Neuronal stem cell (in vitro differentiated cells): Measurements from ENCODE around the gene TBC1D22B.

Experiments used
- DNase-seq: peaks from one replicate; pipeline ENCODE4 v3.0.0-alpha.2; 2013; ENCODE audit warnings: low spot score
- H2AFZ ChIP-seq: one replicate; pipeline ENCODE4 v1.6.1; 2013; ENCODE audit warnings: mild to moderate bottlenecking, low read length, inconsistent platforms
- H2AK5ac ChIP-seq: 2 replicates; pipeline ENCODE4 v1.6.1; 2013; ENCODE audit warnings: low read depth, mild to moderate bottlenecking, inconsistent platforms, low read length, moderate library complexity, mixed read lengths
- H2BK120ac ChIP-seq: 2 replicates; pipeline ENCODE4 v1.6.1; 2013; ENCODE audit warnings: low read depth, mild to moderate bottlenecking, inconsistent platforms, low read length, moderate library complexity, mixed read lengths
- H2BK12ac ChIP-seq: one replicate; pipeline ENCODE4 v1.6.1; 2013; ENCODE audit warnings: low read length, inconsistent platforms
- H2BK15ac ChIP-seq: 2 replicates; pipeline ENCODE4 v1.6.1; 2013; ENCODE audit warnings: mild to moderate bottlenecking, low read length, inconsistent platforms, mixed read lengths
- H2BK5ac ChIP-seq: one replicate; pipeline ENCODE4 v1.6.1; 2013; ENCODE audit warnings: inconsistent platforms, mild to moderate bottlenecking, low read length, moderate library complexity
- H3K14ac ChIP-seq: one replicate; pipeline ENCODE4 v1.6.1; 2013; ENCODE audit warnings: low read length, inconsistent platforms
- H3K18ac ChIP-seq: 2 replicates; pipeline ENCODE4 v1.6.1; 2013; ENCODE audit warnings: low read length, inconsistent platforms
- H3K23ac ChIP-seq: 2 replicates; pipeline ENCODE4 v1.6.1; 2013; ENCODE audit warnings: low read depth, mild to moderate bottlenecking, mixed read lengths, low read length, inconsistent platforms; ENCODE audit not compliant: poor library complexity
- H3K27ac ChIP-seq: replicated peaks from 3 replicates; pipeline ENCODE4 v1.5.1; 2013; ENCODE audit warnings: low read length, inconsistent platforms
- H3K27me3 ChIP-seq, 3 experiments: 2 replicates each; pipeline ENCODE4 v1.6.1; 2013; ENCODE audit warnings: low read length in 3 of 3, mild to moderate bottlenecking in 2 of 3, inconsistent platforms in 1 of 3, low read depth in 1 of 3, mixed read lengths in 1 of 3, moderate library complexity in 1 of 3; ENCODE audit not compliant: control insufficient read depth in 3 of 3, insufficient read depth in 3 of 3
- H3K36me3 ChIP-seq, 2 donors: replicated peaks in 1 of 2; 2 replicates each; pipeline ENCODE4 v1.6.1; 2013; ENCODE audit warnings: low read length in 2 of 2; ENCODE audit not compliant: control insufficient read depth in 2 of 2, insufficient read depth in 2 of 2
- H3K4ac ChIP-seq: 2 replicates; pipeline ENCODE4 v1.6.1; 2013; ENCODE audit warnings: inconsistent platforms, mild to moderate bottlenecking, low read length, moderate library complexity
- H3K4me1 ChIP-seq, 2 donors: 1 replicate in 1 of 2; 2 replicates in 1 of 2; pipeline ENCODE4 v1.6.1; 2013; ENCODE audit warnings: low read length in 2 of 2, low read depth in 1 of 2; ENCODE audit not compliant: control insufficient read depth in 2 of 2, insufficient read depth in 1 of 2
- H3K4me2 ChIP-seq: one replicate; pipeline ENCODE4 v1.6.1; 2013; ENCODE audit warnings: mild to moderate bottlenecking, low read length, inconsistent platforms; ENCODE audit not compliant: insufficient read depth, poor library complexity, severe bottlenecking
- H3K4me3 ChIP-seq, 2 donors: 2 replicates each; pipeline ENCODE4 v1.5.1; 2013; ENCODE audit warnings: low read length in 2 of 2, mild to moderate bottlenecking in 2 of 2, inconsistent platforms in 1 of 2, moderate library complexity in 1 of 2
- H3K79me1 ChIP-seq: one replicate; pipeline ENCODE4 v1.6.1; 2013; ENCODE audit warnings: low read depth, mild to moderate bottlenecking, inconsistent platforms, low read length, moderate library complexity
- H3K9ac ChIP-seq: one replicate; pipeline ENCODE4 v1.6.1; 2013; ENCODE audit warnings: mild to moderate bottlenecking, low read depth, low read length, inconsistent platforms; ENCODE audit not compliant: poor library complexity
- H3K9me3 ChIP-seq, 2 donors: replicated peaks in 1 of 2; 2 replicates each; pipeline versions ENCODE3 to v1.6.1; 2013; ENCODE audit warnings: low read length in 2 of 2, mild to moderate bottlenecking in 2 of 2, inconsistent platforms in 1 of 2, low read depth in 1 of 2, mixed read lengths in 1 of 2, moderate library complexity in 1 of 2; ENCODE audit not compliant: control insufficient read depth in 2 of 2, insufficient read depth in 1 of 2
- H4K8ac ChIP-seq: one replicate; pipeline ENCODE4 v1.6.1; 2013; ENCODE audit warnings: low read depth, mild to moderate bottlenecking, inconsistent platforms, low read length, moderate library complexity
- H4K91ac ChIP-seq: one replicate; pipeline ENCODE4 v1.6.1; 2013; ENCODE audit warnings: low read length, low read depth, mild to moderate bottlenecking, inconsistent platforms; ENCODE audit not compliant: poor library complexity
- WGBS, 2 donors: extraction: QIAGEN DNeasy Blood & Tissue Kit; methylation state at CpG; one replicate each; pipeline ENCODE4 v1.1.7; 2013; ENCODE audit warnings: missing lambda C conversion rate in 2 of 2, mixed read lengths in 1 of 2; ENCODE audit not compliant: insufficient read length in 2 of 2, insufficient replicate concordance in 1 of 2; ENCODE audit errors: extremely low coverage in 2 of 2; 5-methylcytosine and 5-hydroxymethylcytosine counted together

The TBC1D22B gene

DNA sequence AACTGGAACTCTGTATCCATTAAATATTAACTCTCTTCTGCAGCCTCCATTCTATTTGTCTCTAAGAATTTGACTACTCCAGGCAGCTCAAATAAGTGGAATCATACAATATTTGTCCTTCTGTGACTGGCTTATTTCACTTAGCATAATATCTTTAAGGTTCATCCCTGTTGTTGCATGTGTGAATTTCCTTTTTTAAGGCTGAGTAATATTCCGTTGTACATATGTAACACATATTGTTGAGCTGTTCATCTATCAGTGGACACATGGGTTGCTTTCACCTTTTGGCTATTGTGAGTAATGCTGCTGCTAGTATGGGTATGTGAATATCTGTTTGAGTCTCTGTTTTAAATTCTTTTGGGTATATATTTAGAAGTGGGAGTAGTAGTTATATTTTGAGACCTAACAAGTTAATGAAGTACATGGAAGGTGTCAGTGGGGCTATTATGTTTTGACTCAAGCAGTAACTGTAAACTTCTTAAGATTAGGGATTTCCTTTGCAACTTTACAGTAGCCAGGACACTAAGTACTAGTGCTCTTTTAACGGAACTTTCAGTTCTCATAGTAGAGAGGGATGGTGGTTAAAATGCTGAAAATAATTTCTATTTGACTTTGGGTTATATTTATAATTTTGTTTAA, 30.1 kb downstream of the TBC1D22B start:
- Histone ChIP-seq H3K23ac (no peak overlapping the region), H3K18ac (no peak overlapping the region), H3K9ac (no peak overlapping the region), H3K14ac (no peak overlapping the region), H3K9me3 (no peaks in the 10 kb centered on the region), H3K4me1 (no peaks in the 10 kb centered on the region), H2BK15ac (no peak overlapping the region), H4K8ac (no peak overlapping the region), H2AK5ac (no peak overlapping the region), H3K27me3 (no peaks in the 10 kb centered on the region), H2BK12ac (no peak overlapping the region), H2BK5ac (no peak overlapping the region), H3K36me3 (peaks cover 24 to 81% of the 10 kb centered on the region in 2 donors), H2BK120ac (no peak overlapping the region), H3K4me2 (no peak overlapping the region), H3K27ac (no peak overlapping the region), H2AFZ (no peak overlapping the region), H4K91ac (no peak overlapping the region), H3K4me3 (no peak overlapping the region), H3K79me1 (no peaks in the 10 kb centered on the region), H3K4ac (no peak overlapping the region)
- WGBS, 2 donors: no CpG with 5 or more reads among the region's 2 CpGs
- no peak for DNase-seq

DNA sequence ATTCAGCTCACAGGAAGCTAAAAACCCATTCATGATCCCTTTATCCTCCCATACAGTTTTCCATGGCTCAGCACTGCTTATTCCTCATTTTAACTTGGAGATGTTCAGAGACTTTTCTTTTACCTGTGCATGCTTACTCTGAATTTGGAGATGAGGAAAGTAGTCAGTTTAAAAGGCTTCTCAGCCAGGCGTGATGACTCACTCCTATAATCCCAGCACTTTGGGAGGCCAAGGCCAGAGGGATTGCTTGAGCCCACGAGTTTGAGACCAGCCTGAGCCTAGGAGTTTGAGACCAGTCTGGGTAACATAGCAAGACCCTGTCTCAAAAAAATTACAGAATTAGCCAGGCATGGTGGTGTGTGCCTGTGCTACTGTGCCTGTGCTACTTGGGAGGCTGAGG, 30.7 kb downstream of the TBC1D22B start:
- Histone ChIP-seq H3K27me3 (no peaks in the 10 kb centered on the region), H4K8ac (no peak overlapping the region), H2BK120ac (no peak overlapping the region), H2BK5ac (no peak overlapping the region), H3K9me3 (no peaks in the 10 kb centered on the region), H2BK15ac (no peak overlapping the region), H3K23ac (no peak overlapping the region), H2AK5ac (no peak overlapping the region), H3K4ac (no peak overlapping the region), H3K4me3 (no peak overlapping the region), H4K91ac (no peak overlapping the region), H3K9ac (no peak overlapping the region), H3K14ac (no peak overlapping the region), H3K4me2 (no peak overlapping the region), H3K4me1 (no peaks in the 10 kb centered on the region), H3K79me1 (no peaks in the 10 kb centered on the region), H2AFZ (no peak overlapping the region), H3K27ac (no peak overlapping the region), H3K36me3 (peaks cover 20 to 78% of the 10 kb centered on the region in 2 donors), H3K18ac (no peak overlapping the region), H2BK12ac (no peak overlapping the region)
- DNase-seq: no peak
- no CpG with 5 or more reads among the region's 2 CpGs for WGBS, 2 donors

DNA sequence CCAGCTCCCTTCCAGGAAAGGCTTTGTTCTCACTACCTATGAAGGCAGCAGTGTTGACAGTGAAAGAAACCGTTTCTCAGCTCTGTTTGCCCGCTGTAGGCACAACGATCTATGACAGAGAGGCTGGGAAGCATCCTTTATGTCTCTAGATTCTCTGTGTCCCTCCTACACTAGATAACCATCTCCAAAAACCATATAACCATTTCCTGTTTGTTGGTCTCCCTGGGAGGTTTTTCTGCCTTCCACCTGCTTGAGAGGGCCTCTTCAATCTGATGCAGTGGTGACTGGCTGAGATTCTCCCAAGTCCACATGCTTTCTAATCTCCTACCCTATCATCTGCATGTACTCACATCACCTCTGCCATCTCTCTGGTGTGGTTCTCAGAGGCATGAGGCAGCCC, 32.4 kb downstream of the TBC1D22B start:
- H2BK12ac ChIP-seq: no peak overlapping the region
- no peak overlapping the region for H3K4me2 ChIP-seq
- no peak overlapping the region for H4K91ac ChIP-seq
- H3K36me3 ChIP-seq: peaks cover 12 to 77% of the 10 kb centered on the region in 2 donors
- H3K9me3 ChIP-seq: peaks cover 0 to 4% of the 10 kb centered on the region in 2 donors
- no peak overlapping the region for H2BK15ac ChIP-seq
- H3K4ac ChIP-seq: no peak overlapping the region
- no peaks in the 10 kb centered on the region for H3K4me1 ChIP-seq
- no peak overlapping the region for H3K4me3 ChIP-seq
- H2BK120ac ChIP-seq: no peak overlapping the region
- no peak for DNase-seq
- H3K14ac ChIP-seq: no peak overlapping the region
- H3K79me1 ChIP-seq: no peaks in the 10 kb centered on the region
- no peak overlapping the region for H4K8ac ChIP-seq
- H2AK5ac ChIP-seq: no peak overlapping the region
- H3K18ac ChIP-seq: no peak overlapping the region
- H3K27me3 ChIP-seq: no peaks in the 10 kb centered on the region
- H3K23ac ChIP-seq: no peak overlapping the region
- H3K27ac ChIP-seq: no peak overlapping the region
- H3K9ac ChIP-seq: no peak overlapping the region
- no CpG with 5 or more reads among the region's 3 CpGs for WGBS, 2 donors
- H2AFZ ChIP-seq: no peak overlapping the region
- no peak overlapping the region for H2BK5ac ChIP-seq

DNA sequence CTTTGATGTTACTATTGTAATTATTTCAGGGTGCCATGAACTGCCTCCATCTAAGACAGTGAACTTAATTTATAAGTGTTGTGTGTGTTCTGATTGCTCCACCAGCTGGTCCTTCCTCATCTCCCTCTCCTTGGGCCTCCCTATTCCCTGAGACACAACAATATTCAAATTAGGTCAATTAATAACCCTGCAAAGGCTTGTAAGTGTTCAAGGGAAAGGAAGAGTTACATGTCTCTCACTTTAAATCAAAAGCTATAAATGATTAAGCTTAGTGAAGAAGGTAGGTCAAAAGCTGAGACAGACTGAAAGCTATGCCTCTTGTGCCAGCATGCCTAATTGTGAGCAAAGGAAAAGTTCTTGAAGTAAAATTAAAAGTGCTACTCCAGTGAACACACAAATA, 35.9 kb downstream of the TBC1D22B start:
- no peak overlapping the region for H3K9ac ChIP-seq
- no peak overlapping the region for H2BK5ac ChIP-seq
- H3K14ac ChIP-seq: no peak overlapping the region
- no peaks in the 10 kb centered on the region for H3K4me1 ChIP-seq
- no peaks in the 10 kb centered on the region for H3K79me1 ChIP-seq
- H3K27me3 ChIP-seq: no peaks in the 10 kb centered on the region
- H3K36me3 ChIP-seq: peaks cover 9 to 76% of the 10 kb centered on the region in 2 donors
- no peak overlapping the region for H3K4me3 ChIP-seq
- H4K91ac ChIP-seq: no peak overlapping the region
- H4K8ac ChIP-seq: no peak overlapping the region
- H2BK12ac ChIP-seq: no peak overlapping the region
- no peak overlapping the region for H3K4me2 ChIP-seq
- no peak overlapping the region for H2BK120ac ChIP-seq
- H3K9me3 ChIP-seq: peaks cover 0 to 8% of the 10 kb centered on the region in 2 donors
- no peak overlapping the region for H3K18ac ChIP-seq
- H2AK5ac ChIP-seq: no peak overlapping the region
- no peak overlapping the region for H3K27ac ChIP-seq
- H2BK15ac ChIP-seq: no peak overlapping the region
- no peak overlapping the region for H3K4ac ChIP-seq
- DNase-seq: no peak
- H3K23ac ChIP-seq: no peak overlapping the region
- no peak overlapping the region for H2AFZ ChIP-seq
